Left ventricle myocardium superior (tissue), 1 donor: ENCODE results near the gene ENGASE. TPM values are rescaled to one million over a fixed set of nuclear protein-coding genes. Genes with fewer than 3 reads are reported as not detected.

Experiments used
- ATAC-seq: fragments of 200-7000 bp; cut with Tn5 transposase; one replicate; pipeline ENCODE4 v1.9.1; 2020; ENCODE audit warnings: mild to moderate bottlenecking, moderate library complexity
- DNase-seq: peaks from one replicate; pipeline ENCODE4 v3.0.0-alpha.2; 2020
- intact Hi-C: fragments of 100-400 bp; cut with micrococcal nuclease; formaldehyde crosslinking; loops from one replicate; pipeline ENCODE4 v1.11.0; 2022
- total RNA-seq: library from RNA; stranded (reverse); fragmentation: NEBNext Ultra II Directional; extraction: Animal tissue kit (Norgen Biotek cat#: 25700); gene quantifications from one replicate; pipeline ENCODE4 v1.2.1, GENCODE V29; 2021
- donor health status: DM: no; HTN: yes; CAD: no; lungs with severe emphysema.

The ENGASE gene
- total RNA-seq, 1 donor from 2014 or later: 32.8 TPM

DNA sequence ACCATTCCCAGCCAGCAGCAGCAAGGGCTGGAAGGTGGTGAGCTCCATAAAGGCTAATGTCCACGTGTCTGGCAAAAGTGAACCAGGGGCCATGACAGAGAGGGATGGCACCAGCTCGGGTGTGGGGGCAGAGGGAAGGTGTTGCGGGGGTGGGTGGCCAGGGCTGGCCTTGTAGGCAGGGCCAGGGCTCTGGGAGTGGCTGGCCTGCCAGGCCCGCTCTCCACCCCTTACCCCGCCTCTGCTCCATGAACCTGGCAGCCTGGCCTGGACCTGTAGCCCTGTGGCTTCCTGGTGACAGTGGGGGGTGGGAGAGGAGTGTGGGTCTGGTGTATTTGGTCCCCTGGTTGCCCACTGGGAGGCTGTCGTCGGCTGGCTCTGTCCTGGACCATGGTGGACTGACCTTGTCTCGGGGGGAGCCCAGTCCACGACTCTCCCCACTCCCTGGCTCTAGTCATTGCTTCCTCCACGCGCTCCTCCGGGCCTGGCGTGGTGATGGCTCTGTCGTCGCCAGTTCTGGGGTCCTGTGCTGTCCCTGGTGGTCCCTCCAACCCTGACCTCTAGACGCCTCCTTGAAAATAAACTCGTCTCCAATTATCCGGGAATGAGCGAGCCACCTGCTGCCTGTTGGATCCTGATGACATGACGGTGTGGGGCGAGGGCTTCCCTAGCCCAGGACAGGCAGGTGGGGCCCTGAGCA is 50.0 kb downstream of the ENGASE start:
- intact Hi-C loops: no loop called here
- no peak for ATAC-seq
- DNase-seq: no peak

- ATAC-seq: no peak
- intact Hi-C loops: no loop called here
- DNase-seq: no peak
Observed at GRCh38 chr17:79125503-79125902, 50.9 kb downstream of the ENGASE start.

DNA sequence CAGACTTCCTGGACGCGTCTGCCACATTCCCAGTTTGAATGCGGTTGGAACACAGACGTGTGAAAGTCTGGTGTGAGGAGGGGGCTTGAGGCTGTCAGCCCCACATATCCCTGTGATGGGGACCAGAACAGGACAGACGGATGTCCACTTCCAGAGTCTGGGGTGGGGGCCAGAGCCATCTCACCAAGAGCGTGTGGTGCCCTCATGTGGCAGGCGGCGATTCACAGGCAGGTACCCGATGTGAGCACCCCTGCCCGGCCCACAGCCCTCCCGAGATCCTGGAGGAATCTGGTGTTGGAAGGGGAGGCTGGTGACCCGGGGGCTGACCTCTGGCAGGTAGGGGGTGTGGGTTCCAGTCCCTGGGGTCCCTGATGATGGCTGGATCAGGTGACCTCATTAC is 51.5 kb downstream of the ENGASE start:
- DNase-seq (no peak), ATAC-seq (peak; percentile 45)
- intact Hi-C loops: no loop called here

DNA sequence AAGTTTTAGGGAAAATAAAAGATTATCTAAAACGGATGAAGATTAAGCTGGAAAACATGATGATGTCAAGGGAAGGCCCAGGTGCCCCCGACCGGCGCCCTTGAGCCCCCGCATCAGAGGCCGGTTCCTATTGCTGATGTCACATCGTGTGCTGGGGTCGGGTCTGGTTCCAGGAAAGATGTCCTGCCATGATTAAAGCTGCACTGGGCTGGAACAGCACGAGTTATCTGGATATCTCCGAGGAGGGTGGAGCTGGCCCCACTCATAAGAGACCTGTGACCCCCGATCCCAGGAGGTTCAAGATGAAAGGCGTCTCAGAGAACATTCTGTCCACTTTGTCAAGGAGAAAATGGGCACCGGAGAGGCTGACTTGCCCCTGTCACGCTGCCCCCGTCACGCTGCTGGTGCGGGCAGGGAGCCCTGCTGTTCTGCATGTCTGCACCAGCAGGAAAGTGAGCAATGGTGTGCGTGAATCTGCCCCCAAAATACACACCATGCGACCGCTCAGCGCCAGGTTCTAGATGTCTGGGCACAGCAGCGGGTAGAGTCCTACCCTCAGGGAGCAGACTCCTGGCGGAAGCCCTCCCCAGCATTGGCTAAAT is 53.0 kb downstream of the ENGASE start:
- intact Hi-C loops: no loop called here
- no peak for ATAC-seq

DNA sequence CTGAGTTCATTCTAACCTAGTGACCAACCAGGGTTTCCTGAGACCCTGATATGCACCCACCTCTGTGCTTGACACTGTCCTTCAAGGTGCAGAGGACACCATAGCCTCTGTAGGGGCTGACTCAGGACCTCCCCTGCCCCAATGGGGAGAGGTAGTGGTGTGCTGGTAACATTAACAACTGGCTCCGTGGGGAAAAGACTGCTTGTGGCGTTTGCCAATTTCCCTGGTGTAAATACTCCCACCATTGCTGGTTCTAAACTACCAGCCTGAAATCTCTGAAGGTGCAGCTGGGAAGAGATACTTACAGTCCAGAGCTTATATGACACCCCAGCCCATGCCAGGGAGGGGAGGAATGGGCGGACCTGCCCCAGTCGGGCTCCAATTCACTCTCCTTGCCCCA is 54.9 kb downstream of the ENGASE start:
- intact Hi-C loops: no loop called here
- no peak for ATAC-seq

More for the DNA sequence above, 53.0 kb downstream of the ENGASE start:
- no peak for DNase-seq

DNA sequence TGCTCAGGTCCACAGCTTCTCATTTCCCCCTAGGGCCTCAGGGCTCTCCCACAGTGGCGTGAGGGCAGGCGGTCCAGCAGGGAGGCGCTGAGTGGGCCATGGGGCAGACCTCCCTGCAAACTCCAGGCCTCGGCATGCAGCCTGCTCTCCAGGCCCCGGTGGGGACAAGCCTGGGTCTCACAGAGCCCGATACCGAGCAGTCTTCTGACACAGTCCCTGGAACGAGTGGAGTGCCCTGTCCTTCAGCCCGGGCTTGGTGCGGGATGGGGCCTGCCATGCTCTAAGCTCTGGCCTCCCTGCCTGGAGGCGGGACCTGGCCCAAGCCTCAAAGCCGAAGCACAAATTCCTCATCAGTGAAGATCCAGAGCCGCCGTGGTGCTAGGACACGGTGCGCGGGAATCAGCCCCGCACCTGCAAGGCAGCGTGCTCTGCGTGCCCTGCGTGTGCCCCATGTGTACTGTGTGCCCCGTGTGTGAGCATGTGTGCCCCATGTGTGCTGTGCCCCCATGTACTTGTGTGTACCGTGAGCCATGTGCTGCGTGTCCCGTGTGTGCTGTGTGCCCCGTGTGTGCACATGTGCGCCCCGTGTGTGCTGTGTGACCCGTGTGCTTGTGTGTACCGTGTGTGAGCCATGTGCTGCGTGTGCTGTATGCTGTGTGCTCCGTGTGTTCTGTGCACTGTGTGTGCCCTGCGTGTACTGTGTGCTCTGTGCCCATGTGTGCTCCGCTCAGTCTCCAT is 56.1 kb downstream of the ENGASE start:
- no peak for ATAC-seq
- intact Hi-C loops: no loop called here
- no peak for DNase-seq

More for the DNA sequence above, 54.9 kb downstream of the ENGASE start:
- no peak for DNase-seq

DNA sequence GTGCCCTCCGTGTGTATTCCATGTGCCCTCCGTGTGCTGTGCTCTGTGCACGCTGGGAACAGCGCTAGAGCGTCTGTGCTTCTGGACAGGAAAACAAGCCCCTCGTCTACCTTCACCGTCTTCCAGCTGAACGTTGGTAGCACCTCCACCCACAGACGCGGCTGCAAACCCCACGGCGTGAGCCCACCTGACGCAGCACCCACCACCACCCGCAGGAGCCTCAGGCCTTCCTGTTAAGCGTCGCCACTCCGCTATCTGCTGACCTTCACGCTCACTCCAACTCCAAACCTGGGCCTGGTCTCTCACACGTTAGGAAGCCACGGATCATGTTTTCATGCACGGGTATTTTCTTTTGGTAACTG is 56.6 kb downstream of the ENGASE start:
- ATAC-seq (no peak), DNase-seq (no peak)
- intact Hi-C loops: no loop called here

DNA sequence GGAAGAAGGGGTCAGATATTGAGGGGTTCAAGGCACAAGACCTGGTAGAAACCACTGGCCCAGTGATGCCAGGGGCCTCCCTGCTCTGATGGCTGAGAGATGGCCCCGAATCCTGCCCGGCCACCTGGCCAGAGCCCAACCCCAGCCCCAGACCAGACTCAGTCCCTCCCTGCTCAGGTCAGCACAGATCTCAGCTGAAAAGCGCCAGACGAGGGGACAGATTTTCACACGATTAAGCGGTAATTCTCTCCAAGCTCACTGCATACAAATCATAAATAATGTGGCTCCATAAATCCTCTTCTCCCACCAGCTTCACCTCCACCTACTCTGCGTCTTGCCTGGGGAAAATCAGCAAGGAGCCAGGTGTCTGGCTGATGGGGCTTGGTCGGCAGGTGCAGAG is 57.1 kb downstream of the ENGASE start:
- intact Hi-C loops: no loop called here

GRCh38 chr17:79132271-79133064 is 57.8 kb downstream of the ENGASE start:
- DNase-seq (no peak), ATAC-seq (no peak)
- intact Hi-C loops: no loop called here

More for the DNA sequence above, 57.1 kb downstream of the ENGASE start:
- ATAC-seq (no peak), DNase-seq (no peak)

DNA sequence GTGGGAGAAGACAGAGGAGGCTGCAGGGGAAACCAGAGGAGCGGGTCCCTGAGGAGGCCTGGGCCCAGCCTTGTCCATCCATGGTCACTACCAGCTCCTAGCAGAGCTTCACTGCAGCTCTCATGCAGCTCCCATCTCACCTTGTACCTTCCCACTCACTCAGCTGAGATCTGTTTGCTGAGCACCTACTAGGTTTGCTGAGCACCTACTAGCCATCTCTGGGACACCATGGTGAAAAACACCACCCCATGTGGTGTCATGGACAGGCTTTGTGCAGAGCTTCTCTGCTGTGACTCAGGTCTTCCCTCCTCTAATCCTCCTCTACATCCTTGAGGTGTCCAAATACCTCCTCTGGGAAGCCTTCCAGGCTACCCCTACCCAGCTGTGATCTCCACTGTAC is 58.6 kb downstream of the ENGASE start:
- intact Hi-C loops: no loop called here
- DNase-seq: no peak
- no peak for ATAC-seq

DNA sequence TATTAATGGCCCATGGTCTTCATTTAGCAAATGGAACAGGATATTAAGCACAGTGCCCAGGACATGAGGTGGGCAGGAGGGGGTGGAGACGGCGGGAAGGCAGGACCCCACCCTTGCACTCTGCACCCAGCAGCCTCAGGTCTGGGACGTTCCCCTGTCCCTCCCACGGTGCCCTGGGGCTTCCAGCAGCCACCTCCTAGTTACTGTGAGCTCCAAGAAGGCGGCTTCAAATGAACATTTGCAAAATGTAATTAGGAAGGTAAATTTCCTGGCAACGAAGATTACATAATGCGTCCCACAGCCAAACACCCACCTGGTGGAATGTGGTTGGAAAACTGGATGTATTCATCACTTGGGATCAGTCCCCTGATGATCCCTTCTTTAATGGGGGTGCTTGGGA is 59.4 kb downstream of the ENGASE start:
- DNase-seq: no peak
- intact Hi-C loops: no loop called here
- no peak for ATAC-seq

DNA sequence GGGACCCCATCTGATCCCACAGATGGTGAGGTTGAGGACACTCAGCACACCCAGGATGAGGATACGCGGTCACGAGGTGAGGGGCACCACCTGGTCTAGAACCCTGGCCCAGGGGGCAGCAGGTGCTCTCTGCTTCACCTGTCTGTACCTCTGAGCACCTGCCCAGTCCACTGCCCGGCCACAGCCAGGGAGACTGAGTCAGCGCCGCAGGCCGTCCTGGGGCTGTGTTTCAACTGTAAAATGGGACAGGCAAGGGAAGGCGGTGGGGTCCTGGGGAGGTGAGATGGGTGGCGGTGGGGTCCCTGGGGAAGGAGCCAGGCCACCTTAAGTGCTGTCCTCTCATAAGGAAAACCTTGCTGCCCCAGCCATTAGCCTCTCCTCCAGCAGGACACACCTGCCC is 60.4 kb downstream of the ENGASE start:
- ATAC-seq: no peak

DNA sequence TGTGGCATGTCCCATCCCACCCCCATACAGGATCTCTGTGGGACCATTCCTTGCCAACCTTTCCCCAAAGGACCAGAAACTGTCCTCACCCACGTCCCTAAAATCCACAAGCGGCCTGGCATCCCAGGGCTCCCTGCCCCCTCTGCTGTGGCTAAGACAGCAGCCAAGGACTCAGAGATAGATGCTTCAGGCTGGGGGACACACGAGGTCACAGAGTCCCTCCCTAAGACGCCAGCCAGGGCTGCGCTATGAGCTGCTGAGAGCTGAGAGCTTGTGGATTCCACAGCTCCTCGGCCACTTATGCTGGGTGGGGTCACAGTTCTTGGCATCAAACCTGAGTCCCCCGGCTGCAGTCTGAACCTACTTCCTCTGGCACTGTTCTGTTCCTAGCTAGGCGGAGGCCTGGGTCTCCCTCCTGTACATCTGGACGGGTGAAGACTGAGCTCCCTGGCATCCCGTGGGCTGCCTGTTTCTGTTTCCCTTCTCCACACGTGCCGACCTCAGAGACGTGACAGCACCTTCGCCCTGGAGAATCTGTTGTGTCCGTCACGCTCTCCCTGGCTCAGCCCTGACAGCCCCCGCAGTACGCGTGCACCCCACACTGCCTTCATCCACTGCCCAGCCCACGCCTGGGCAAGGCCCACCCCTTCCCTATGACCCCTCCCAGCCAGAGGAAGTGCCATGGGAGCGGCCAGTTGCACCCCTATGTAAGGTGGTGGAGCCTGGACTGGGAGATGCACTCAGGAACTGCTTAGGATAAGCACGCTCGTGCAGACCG is 61.2 kb downstream of the ENGASE start:
- DNase-seq (no peak), ATAC-seq (no peak)
- intact Hi-C loops: no loop called here

More for the DNA sequence above, 60.4 kb downstream of the ENGASE start:
- DNase-seq: no peak
- intact Hi-C loops: no loop called here

Other genes starting within 250 kb of the ENGASE start
- gene USP36, start 234.0 kb upstream of the ENGASE start, total RNA-seq: 24.7 TPM
- 0.79 TPM for gene CEP295NL, start 171.6 kb upstream of the ENGASE start, total RNA-seq
- 132 TPM for gene TIMP2, start 149.4 kb upstream of the ENGASE start, total RNA-seq
- gene LGALS3BP, start 94.9 kb upstream of the ENGASE start, total RNA-seq: 822 TPM
- gene CANT1, start 65.1 kb upstream of the ENGASE start, total RNA-seq: 28.2 TPM
- gene C1QTNF1, start 50.7 kb upstream of the ENGASE start, total RNA-seq: 247 TPM